ENCODE data around the gene RAB13.
"Not testable (repeated sequence)": the region's sequence is repeated elsewhere in the genome, so short reads cannot be mapped to it uniquely, and the experiment has no call there.

Gene RAB13

DNA sequence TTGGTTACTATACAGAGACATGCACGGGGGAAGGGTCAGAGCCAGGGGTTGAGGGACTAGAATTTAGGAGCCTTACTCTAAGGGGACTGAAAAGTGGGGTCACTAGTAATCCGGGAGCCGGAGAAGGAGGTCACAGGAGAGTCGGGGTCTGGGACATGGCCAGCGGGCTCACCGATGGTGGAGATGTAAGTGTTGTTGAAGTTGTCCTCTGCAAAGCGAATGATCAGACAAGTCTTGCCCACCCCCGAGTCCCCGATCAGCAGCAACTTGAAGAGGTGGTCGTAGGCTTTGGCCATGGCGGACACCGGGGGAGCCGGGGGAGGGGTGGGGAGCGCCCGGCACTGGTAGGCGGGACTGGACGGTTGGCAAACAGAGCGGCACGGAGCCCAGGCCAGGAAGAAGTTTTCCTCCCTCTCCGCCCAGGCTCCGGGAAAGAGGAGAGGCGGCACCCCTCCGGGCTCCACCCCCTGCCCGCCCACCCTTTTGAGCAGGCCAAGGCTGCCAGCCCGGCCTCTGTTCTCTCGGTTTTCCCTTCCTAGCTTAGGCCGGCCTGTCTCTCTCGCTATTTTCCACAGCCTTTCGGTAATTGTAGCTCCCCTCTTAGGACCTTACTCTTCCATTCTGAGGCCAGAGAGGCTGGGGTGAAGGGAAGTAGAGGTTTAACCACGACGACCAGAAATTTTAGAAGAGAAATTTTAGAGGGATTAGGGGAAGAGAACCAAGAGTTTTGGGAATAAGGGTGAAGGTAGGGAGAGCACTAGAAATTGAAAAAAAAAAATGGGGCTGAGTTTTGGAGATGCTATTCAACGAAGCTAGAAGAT lies at the start of gene RAB13:
TSS of gene RAB13 (minus strand) at position 399 of the 821 bp plus-strand sequence. CDS start at position 296, 103 bp downstream.
- no peak for FAIRE-seq

DNA sequence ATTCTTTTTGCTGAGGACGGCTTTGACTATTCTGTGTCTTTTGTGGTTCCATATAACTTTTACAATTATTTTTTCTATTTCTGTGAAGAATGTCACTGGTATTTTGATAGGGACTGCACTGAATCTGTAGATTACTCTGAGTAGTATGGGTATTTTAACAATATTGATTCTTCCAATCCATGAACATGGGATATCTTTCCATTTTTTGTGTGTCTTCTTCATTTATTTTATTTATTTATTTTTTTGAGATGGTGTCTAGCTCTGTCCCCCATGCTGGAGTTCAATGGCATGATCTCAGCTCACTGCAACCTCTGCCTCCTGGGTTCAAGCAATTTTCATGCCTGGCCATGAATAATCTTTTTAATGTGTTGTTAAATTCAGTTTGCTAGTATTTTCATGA lies 47.6 kb upstream of the RAB13 start:
- not testable (repeated sequence) for FAIRE-seq

DNA sequence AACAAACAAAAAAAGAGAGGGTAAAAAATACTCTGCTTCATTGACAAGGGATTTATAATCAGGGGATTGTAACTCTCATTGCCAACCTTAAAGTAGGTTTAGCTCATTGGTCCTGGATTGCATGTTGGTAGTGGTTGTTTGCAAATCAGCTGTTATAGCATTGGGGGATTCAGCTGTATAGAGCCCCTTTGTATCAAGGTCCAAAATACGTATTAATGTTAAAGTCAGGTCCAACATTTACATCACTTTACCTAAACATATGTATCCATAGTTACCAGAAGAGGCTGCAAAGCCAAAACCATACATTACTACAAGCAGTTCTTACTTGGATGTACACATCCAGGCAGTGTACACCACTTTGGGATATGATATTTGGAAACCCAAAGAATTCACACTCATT lies 33.8 kb upstream of the RAB13 start:
- no peak for FAIRE-seq

DNA sequence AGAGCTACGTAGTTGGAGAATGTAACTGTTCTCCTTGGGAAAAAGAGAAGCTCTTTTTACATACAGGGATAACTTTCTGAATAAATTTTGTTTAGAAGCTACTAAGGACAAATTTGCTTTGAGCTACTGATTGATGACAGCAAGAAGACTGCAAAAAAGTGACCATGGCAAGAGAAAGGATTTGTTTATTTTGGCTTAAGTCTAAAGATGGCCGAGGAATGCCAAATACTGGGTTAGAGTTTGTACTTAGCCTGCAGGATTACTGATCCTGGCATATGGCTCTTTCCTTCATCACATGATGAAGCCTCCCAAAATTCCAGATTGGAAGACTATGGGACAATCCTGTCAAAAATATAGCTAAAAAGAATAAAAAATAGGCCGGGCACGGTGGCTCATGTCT lies 33.1 kb upstream of the RAB13 start:
- no peak for FAIRE-seq

DNA sequence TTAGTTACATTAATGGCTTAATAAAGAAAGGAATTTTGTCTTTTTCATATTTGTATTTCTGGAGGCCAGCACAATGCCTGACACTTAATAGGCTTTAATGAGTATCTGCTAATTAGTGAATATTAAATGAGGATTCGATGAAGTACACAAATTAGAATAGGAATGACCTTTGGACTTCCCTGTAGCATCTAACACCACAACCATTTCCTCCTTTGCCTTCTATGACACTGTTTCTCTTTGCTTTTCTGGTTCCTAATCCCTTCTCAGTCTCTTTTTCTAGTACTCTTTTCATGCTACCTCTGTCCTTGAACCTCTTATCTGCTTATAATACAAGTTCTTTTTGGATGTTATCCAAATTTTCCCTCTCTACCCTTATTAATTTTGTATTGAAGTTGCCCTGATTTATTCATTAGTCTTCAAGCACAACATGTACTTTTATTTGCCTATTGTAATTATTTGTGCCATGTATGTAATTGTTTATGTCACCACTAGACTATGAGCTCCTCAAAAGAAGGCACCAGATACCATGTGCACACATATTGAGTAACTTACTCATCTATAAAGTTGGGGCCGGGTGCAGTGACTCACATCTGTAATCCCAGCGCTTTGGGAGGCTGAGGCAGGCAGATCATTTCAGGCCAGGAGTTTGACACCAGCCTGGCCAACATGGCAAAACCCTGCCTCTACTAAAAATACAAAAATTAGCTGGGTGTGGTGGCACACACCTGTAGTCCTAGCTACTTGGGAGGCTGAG lies 28.2 kb upstream of the RAB13 start:
- no peak for FAIRE-seq

DNA sequence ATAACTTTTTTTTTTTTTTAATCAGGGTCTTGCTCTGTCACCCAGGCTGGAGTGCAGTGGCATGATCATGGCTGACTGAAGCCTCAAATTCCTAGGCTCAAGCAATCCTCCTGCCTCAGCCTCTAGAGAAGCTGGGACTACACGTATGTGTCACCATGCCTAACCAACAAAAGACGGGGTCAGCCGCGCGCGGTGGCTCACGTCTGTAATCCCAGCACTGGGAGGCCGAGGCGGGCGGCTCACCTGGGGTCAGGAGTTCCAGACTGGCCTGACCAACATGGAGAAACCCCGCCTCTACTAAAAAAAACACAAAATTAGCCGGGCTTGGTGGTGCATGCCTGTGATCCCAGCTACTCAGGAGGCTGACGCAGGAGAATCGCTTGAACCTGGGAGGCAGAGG lies 26.4 kb upstream of the RAB13 start:
- not testable (repeated sequence) for FAIRE-seq

DNA sequence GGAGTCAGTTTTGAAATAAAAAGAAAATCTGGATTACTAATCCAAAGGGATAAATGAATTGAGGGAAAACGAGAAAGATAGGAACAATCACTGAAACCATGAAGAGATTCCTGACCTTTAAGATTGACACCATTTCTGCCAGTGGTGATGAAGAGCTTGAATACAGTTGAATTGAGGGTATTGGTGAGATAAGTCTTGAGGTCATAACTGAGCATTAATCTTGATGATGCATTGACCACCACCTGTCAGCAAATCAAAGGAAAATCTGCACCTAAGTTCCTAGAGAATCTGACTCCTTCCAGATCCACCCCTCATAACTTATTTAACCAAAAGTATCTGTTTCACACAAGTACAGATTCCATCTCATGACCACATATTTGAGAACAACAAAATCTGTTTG lies 26.0 kb upstream of the RAB13 start:
- no peak for FAIRE-seq

DNA sequence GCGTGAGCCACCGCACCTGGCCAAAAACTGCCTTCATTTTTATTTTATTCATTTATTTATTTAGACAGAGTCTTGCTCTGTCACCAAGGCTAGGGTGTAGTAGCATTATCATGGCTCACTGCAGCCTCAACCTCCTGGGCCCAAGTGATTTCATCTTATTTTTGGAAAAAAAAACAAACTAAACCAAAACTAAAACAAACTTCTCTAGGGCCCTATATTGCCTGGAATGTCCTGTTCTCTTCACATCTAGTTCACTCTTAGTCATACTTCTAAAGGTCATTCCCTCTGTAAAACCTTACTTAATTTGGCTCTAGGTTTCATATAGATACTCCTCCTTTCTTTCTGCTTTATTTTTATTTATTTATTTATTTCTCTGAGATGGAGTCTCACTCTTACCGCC lies 20.0 kb upstream of the RAB13 start:
- FAIRE-seq, result no peak

DNA sequence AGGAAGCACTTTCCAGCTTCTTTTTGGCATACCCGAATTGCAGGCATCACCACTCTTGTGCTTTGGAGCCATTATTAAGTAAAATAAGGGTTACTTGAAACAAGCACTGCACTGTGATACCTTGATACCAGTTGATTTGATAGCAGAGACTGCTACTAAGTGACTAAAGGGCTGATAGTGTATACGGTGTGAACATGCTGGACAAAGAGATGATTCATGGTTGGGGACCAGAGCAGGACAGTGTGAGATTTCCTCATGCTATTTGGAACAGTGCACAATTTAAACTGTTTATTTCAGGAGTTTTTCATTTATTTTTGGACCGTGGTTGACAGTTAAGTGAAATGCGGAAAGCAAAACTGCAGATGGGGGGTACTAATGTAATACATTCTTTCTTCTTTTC lies 14.3 kb upstream of the RAB13 start:
- FAIRE-seq, result no peak

DNA sequence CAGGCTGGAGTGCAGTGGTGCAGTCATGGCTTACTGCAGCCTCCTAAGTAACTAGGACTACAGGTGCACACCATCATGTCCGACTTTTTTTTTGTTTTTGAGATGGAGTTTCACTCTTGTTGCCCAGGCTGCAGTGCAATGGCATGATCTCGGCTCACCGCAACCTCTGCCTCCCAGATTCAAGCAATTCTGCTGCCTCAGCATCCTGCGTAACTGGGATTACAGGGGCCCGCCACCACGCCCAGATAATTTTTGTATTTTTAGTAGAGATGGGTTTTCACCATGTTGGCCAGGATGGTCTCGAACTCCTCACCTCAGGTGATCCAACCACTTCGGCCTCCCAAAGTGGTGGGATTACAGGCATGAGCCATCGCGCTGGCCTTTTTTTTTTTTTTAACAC lies 10.7 kb upstream of the RAB13 start:
- FAIRE-seq, result not testable (repeated sequence)

DNA sequence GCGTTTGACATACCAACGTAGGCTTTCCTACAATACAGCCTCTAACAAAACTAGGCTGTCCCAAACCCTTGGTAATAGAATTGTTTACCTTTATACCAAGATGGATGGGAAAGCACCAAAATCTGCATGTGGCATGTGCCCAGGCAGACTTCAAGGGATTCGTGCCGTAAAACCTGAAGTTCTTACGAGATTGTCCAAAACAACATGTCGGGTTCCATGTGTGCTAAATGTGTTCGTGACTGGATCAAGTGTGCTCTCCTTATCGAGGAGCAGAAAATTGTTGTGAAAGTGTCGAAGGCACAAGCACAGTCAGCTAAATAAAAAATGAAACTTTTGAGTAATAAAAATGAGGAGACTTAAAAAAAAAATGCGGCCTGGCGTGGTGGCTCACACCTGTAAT lies 9.5 kb upstream of the RAB13 start:
- FAIRE-seq, result no peak

DNA sequence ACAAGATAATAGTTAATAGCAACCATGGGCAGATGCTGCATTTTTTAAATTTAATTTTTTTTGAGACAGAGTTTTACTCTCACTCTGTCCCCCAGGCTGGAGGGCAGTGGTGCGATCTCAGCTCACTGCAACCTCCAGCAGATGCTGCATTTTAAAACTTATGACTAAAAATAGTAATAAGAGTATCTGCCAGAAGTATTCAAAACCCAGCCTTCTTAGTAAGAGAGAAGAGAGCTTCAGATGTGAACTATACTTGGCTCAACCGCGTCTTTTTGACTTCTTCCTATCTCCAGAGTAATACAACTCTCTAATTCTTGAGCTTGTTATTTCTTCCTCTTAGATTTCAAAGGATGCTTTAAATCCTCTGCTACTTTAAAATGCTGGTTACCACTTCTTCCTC lies 9.1 kb upstream of the RAB13 start:
- no peak for FAIRE-seq

DNA sequence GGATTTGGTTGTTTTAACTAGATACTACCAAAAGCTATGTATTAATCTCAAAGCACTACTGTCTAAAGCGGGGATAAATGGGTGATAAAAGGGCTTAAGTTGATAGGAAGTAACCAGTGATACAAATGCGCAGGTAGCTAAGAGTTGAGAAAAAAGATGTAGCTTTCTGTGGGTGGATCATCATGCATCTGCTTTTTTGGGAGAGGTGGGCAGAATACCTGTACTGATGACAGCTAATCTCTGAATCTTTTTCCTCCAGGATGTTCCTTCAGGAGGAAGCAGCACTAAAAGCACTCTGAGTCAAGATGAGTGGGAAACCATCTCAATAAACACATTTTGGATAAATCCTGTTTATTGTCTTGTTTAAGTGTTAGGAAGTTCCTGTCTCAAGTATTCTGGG lies 5.7 kb upstream of the RAB13 start:
- no peak for FAIRE-seq

DNA sequence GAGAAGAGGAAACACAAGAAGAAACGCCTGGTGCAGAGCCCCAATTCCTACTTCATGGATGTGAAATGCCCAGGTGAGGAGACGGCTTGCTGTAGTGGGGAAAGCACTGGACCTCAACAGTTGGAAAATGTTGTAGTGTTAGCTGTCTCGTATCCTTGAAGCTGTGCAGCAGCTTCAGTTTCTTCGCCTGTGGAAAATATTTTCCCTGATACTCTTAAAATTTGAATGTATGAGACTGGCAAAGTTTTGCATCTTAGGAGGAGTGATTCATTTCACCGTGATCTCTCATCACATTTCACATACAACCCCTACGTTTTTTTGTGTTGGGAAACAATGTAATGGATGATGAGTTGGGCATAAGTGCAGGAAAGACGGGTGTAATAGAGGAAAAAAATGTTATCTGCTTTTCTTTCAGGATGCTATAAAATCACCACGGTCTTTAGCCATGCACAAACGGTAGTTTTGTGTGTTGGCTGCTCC lies 5.1 kb upstream of the RAB13 start:
- no peak for FAIRE-seq

DNA sequence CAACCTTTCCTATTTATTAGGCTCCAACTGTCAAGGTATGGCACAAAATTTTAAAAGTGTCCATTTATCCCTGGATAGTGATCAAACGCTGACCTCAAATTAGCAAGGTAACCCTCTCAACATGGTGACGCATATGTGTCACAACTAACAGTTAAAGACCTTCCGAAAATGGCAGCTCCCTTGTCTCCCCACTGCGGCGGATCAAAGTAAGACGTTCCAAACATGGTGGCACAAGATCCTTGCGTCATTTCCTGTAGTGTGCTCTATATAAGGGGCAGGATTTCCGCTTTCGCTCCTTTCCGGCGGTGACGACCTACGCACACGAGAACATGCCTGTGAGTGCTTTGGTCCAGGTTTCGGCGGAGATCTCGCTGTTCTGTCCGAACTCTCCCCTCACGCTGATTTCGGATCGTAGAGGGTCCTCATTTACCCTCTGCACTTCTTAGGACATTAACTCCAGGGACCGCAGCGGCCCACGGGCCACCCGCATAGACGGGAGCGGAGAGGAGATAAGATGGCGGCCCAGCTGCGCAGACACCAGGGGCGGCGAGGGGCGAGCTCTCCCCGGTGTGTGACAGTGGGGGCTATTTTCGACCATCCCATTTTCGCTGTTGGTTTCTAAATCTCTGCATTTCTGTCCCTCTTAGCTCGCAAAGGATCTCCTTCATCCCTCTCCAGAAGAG lies 4.5 kb upstream of the RAB13 start, which contains the start of gene RPS27:
TSS of gene RPS27 (plus strand) at position 295 of the 683 bp plus-strand sequence. CDS start at position 330, 35 bp downstream.
- peak; percentile 87 for FAIRE-seq

DNA sequence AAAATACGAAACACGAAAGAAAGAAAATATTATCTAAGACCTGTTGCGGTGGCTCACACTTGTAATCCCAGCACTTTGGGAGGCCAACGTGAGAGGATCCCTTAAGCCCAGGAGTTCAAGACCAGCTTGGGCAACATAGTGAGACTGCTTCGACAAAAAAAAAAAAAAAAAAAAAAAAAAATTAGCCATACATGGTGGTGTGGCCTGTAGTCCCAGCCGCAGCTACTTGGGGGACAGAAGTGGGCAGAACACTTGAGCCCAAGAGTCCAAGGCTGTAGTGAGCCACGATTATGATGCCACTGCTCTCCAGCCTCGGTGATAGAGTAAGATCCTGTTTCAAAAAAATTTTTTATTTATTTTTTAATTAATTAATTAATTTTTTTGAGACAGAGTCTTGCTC lies 1.5 kb upstream of the RAB13 start:
- FAIRE-seq, result no peak

DNA sequence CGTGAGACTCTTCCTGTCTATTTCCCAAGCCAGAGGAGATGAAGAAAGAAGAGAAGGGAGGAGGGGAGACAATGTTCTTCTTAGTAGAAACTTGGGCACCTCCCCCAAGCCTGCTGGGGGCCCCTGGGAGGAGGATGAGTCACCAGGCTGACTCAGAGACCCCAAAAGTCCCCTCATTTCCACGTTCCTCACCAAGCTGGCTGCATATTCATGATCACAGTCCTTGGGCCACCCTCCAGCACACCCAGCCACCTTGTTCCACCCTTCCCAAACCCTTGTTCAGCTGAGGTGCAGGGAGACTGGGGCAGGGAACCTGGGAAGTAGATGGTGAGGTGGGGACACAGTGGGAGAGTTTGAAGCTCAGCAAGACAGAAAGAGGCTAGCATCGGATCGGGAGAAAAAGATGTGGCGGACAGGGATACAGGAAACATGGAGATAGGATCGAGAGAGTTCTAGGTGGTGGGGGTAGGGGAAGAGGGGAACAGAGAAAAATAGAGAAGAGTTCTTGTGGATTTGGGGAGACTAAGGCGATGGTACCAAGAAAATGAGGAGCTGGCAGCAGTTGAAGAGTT lies 712 bp downstream of the RAB13 start:
- FAIRE-seq, result no peak

DNA sequence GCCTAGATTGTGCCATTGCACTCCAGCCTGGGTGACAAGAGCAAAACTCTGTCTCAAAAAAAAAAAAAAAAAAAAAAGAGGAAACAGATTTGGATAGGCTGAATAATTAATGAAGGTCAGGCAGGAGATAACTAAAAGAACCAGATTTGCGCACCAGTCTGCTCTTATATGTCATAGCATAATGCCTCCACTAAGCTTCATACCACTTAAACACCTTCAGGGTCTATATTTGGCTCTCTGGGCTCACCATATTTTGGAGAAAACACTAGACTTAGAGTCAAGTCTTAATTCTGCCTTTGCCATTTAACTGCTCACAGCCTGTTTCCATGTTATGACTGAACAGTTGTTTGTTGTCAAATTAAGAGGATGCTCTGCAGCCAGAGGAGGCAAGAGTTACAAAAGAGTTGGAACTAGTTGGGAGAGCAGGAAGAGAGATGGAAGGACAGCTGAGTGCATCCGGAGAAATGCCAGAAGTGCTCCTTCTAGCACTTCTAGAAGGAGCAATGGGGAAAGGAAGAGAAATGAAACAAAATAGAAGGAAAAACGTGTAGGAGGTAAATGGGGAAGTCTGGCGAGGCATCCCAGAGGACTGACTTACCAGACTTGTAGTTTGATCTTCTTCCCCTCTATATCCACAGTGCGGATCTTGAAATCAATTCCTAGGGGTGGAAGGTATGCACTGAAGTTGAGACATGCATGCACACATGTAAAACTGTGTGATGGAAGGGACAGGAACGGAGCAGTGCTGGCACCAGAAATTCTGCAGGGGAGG lies 1.8 kb downstream of the RAB13 start:
- no peak for FAIRE-seq

DNA sequence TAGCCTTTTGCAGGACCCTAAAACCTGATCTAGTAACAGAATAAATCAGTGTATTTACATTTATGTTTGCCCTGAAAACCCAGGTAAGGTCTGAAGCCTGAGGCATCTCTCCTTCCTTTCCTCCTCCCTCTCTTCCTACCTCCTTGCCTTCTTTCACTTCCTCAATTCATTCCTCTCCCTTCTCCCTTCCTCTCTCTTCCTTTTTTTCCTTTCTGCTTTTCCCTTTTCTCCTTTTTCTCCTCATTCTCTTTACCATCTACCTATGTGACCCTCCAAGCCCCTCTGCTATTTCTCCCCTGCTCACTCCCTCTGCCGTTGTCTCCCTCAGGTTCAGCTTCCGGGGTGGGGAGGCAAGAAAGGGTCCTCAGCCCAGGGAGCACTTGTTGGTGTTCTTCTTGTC lies 4.4 kb downstream of the RAB13 start:
- not testable (repeated sequence) for FAIRE-seq

DNA sequence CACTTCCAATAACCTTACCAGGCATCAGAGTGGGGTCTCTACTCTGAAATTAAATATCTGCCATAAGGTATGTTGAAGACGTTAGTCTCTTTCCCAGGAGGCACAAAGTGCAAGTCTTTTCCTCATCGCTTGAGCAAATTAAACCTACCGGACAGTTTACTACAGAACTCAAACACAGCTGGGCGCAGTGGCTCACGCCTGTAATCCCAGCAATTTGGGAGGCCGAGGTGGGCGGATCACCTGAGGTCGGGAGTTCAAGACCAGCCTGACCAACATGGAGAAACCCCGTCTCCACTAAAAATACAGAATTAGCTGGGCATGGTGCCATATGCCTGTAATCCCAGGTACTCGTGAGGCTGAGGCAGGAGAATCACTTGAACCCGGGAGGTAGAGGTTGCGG lies 7.0 kb downstream of the RAB13 start:
- not testable (repeated sequence) for FAIRE-seq

DNA sequence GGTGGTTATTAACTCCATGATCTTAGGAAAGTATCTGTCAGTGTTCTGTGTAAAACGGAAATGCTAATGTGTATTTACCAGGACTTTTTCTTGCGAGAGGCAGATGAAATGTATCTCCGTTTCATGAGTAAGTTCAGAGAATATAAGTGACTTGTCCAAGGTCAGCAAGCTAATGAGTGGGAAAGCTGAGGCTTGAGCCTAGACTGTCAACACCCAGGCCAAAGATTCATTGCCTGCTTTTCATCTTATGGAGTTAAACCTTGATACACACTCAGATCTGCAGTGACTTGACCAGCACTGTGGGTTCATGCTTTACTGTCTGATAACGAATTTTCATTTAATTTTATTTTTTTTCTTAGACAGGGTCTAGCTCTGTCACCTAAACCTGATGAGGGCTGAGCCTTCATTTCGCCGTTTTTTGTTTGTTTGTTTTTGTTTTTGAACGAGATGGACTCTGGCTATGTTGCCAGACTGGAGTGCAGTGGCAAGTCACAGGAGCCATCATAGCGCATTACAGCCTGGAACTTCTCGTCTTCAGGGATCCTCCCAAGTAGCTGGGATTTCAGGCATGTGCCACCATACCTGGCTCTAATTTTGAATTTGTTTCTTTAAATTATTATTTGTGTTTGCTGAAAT lies 7.7 kb downstream of the RAB13 start:
- FAIRE-seq, result no peak
